Colonic mucosa (tissue), 4 donors: ENCODE measurements around the gene ACOT4. TPM values are rescaled to one million over a fixed set of nuclear protein-coding genes. Genes with fewer than 3 reads are reported as not detected.

Source experiments
- DNase-seq: peaks from one replicate; pipeline ENCODE4 v3.0.0-alpha.2; 2020
- H3K27ac ChIP-seq: fragments of 200-600 bp; one replicate; pipeline ENCODE4 v1.8.0; 2021
- H3K27me3 ChIP-seq: fragments of 200-600 bp; one replicate; pipeline ENCODE4 v1.8.0; 2021
- H3K36me3 ChIP-seq: fragments of 200-600 bp; one replicate; pipeline ENCODE4 v1.8.0; 2021
- H3K4me1 ChIP-seq: fragments of 200-600 bp; one replicate; pipeline ENCODE4 v1.8.0; 2021; ENCODE audit warnings: mild to moderate bottlenecking
- H3K4me3 ChIP-seq: fragments of 200-600 bp; one replicate; pipeline ENCODE4 v1.8.0; 2021
- H3K9ac ChIP-seq, 2 donors: one replicate each; pipeline ENCODE4 v1.7.0; 2013; ENCODE audit warnings: control low read depth in 2 of 2, low read depth in 2 of 2, low read length in 2 of 2
- H3K9me3 ChIP-seq: fragments of 200-600 bp; one replicate; pipeline ENCODE4 v1.8.0; 2021
- CTCF ChIP-seq: fragments of 200-600 bp; IDR thresholded peaks from one replicate; pipeline ENCODE4 v1.8.0; 2022; ENCODE audit warnings: antibody characterized with exemption, mild to moderate bottlenecking
- intact Hi-C: fragments of 100-400 bp; cut with DNase I; formaldehyde crosslinking; loops from one replicate; pipeline ENCODE4 v1.14.1; 2022
- total RNA-seq, 2 donors: library from RNA; stranded (reverse); fragmentation: NEBNext Ultra II Directional in 1 of 2; extraction: Animal tissue kit (Norgen Biotek cat#: 25700) in 1 of 2; gene quantifications; one replicate each; pipeline ENCODE4 v1.2.1, GENCODE V29; 2021
- donor health status: healthy.
- donor health status: DM: no; HTN: no; CAD: no.
- donor health status: DM: no; HTN: no; CAD: no.

ACOT4 gene
- total RNA-seq, 2 donors from 2014 or later, result 2.9 to 3.3 TPM

GRCh38 chr14:73620268-73620667, 28.6 kb downstream of the ACOT4 start:
- H3K4me3 ChIP-seq, result no peak overlapping the region
- H3K36me3 ChIP-seq, result no peaks in the 10 kb centered on the region
- DNase-seq, result no peak
- H3K9me3 ChIP-seq, result no peaks in the 10 kb centered on the region
- H3K27ac ChIP-seq, result no peak overlapping the region
- no peaks in the 10 kb centered on the region for H3K4me1 ChIP-seq
- TF ChIP-seq CTCF, result no peak
- H3K27me3 ChIP-seq, result no peaks in the 10 kb centered on the region
- no peak overlapping the region for H3K9ac ChIP-seq
- intact Hi-C loops, result loop anchor here (10.0 kb wide), 1 partner anchor 95 kb away; no protein-coding TSS in a partner anchor

DNA sequence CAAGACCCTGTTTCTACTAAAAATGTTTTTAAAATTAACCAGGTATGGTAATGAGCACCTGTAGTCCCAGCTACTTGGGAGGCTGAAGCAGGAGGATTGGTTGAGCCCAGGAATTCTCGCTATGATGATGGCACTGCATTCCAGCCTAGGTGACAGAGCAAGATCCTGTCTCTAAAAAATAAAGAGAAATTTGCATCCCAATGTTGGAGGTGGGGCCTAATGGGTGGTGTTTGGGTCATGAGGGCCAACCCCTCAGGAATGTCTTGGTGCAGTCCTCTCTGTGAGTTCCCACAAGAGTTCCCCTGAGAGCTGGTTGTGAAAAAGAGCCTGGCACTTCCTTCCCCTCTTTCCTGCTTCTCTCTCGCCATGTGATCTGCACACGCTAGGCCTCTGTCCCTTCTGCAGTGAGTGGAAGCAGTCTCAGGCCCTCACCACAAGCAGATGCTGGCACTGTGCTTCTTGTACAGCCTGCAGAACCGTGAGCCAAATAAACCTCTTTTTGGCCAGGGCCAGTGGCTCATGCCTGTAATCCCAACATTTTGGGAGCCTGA, 31.9 kb downstream of the ACOT4 start:
- no peak for DNase-seq
- H3K9ac ChIP-seq, result no peak overlapping the region
- H3K27ac ChIP-seq, result no peak overlapping the region
- H3K9me3 ChIP-seq, result no peaks in the 10 kb centered on the region
- H3K27me3 ChIP-seq, result no peaks in the 10 kb centered on the region
- no peaks in the 10 kb centered on the region for H3K4me1 ChIP-seq
- no peak for TF ChIP-seq CTCF
- intact Hi-C loops, result loop anchor here (10.0 kb wide), 1 partner anchor 99 kb away; no protein-coding TSS in a partner anchor
- H3K4me3 ChIP-seq, result no peak overlapping the region
- no peaks in the 10 kb centered on the region for H3K36me3 ChIP-seq

DNA sequence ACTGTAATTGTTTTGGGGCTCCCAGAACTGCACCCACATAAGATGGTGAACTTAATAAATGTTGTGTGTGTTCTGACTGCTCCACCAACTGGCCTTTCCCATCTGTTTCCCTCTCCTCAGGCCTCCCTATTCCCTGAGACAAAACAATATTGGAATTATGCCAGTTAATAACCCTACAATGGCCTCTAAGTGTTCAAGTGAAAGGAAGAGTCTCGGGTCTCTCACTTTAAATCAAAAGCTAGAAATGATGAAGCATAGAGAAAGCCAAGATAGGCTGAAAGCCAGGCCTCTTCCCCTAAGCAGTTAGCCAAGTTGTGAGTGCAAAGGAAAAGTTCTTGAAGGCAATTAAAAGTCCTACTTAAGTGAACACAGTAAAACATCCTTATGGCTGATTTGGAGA, 34.0 kb downstream of the ACOT4 start:
- DNase-seq, result no peak
- intact Hi-C loops, result loop anchor here (10.0 kb wide), 1 partner anchor 101 kb away; no protein-coding TSS in a partner anchor
- no peaks in the 10 kb centered on the region for H3K9me3 ChIP-seq
- H3K9ac ChIP-seq, result no peak overlapping the region
- no peaks in the 10 kb centered on the region for H3K27me3 ChIP-seq
- TF ChIP-seq CTCF, result no peak
- no peak overlapping the region for H3K27ac ChIP-seq
- no peak overlapping the region for H3K4me3 ChIP-seq
- H3K36me3 ChIP-seq, result no peaks in the 10 kb centered on the region
- H3K4me1 ChIP-seq, result no peaks in the 10 kb centered on the region

DNA sequence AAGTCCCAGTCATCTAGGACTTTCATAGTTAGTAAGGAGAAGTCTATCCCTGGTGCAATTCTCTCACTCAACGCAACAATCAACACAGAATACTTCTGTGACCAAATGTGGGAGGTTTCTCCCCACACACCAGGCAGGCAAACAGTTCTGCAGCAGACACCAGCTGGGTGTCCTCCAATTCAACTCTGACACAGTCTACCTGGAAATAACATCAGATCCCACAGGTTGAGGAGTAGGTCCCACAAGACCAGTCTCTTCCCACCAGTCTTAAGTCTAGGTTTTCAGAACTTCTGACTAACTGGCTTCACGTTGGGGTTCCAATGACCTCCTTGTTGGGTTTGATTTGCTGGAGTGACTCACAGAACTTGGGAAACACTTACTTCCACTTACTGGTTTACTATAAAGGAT, 35.5 kb downstream of the ACOT4 start:
- intact Hi-C loops, result loop anchor here (10.0 kb wide), 1 partner anchor 102 kb away; no protein-coding TSS in a partner anchor
- TF ChIP-seq CTCF, result no peak
- H3K36me3 ChIP-seq, result no peaks in the 10 kb centered on the region

DNA sequence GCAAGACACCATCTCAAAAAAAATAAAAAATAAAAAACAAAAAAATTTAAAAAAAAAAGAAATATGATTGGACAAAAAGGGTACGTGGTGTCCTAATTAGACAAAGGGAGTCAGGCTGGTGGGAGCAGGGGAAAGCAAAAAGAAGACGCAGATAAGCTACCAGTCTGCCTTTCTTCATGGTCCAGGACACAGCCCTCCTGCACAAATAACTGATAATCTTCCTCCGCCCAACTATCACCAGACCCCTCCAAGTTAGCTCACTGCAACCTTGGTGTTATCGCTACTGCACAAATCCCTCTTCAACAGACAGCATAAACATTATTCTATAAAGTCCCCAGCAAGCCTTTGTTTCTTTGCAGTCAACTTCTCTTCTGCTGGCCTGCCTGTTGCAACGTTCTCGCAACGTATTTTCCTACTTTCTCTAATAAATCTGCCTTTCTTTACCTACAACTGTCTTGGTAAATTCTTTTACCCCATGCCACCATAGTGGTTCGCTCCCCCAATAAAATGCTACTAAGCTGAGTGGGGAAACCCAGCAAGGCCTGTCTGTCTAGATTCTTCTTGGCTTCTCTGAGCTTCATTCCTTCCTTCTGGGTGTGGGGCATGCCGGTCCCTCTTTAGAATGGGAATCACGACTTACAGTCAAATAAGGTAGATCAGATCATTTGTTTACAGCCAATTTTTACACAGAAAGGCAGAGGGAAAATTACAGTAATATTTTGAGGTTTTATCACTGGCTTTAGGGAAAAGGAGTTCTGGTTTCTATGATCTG, 38.5 kb downstream of the ACOT4 start:
- H3K27me3 ChIP-seq, result no peaks in the 10 kb centered on the region
- H3K27ac ChIP-seq, result no peak overlapping the region
- intact Hi-C loops, result loop anchor here (10.0 kb wide), 1 partner anchor 125 kb away; no protein-coding TSS in a partner anchor
- no peaks in the 10 kb centered on the region for H3K36me3 ChIP-seq
- H3K4me1 ChIP-seq, result no peaks in the 10 kb centered on the region
- no peak overlapping the region for H3K9ac ChIP-seq
- no peaks in the 10 kb centered on the region for H3K9me3 ChIP-seq
- TF ChIP-seq CTCF, result no peak
- no peak for DNase-seq
- no peak overlapping the region for H3K4me3 ChIP-seq

More for the DNA sequence above, 35.5 kb downstream of the ACOT4 start:
- Histone ChIP-seq H3K4me3 (no peak overlapping the region), H3K4me1 (no peaks in the 10 kb centered on the region), H3K9me3 (no peaks in the 10 kb centered on the region), H3K27me3 (no peaks in the 10 kb centered on the region), H3K9ac (no peak overlapping the region), H3K27ac (no peak overlapping the region)
- no peak for DNase-seq
